Muscle of arm (tissue), 12 donors: ENCODE data around the gene KIAA0513. TPM values are rescaled to one million over a fixed set of nuclear protein-coding genes. Genes with fewer than 3 reads are reported as not detected.

Experiments used
- DNase-seq: peaks from one replicate; pipeline ENCODE4 v3.0.0-alpha.2; 2013
- polyA plus RNA-seq, 12 donors: library from polyadenylated mRNA; unstranded; fragments of 120-200 nt; gene quantifications; one replicate each; pipeline ENCODE4 v1.2.1, GENCODE V29; 2013; ENCODE audit not compliant: insufficient read length in 12 of 12

Gene KIAA0513
- polyA plus RNA-seq, 12 donors, result 1.7 to 5.6 (median 2.2) TPM; not detected in 1

DNA sequence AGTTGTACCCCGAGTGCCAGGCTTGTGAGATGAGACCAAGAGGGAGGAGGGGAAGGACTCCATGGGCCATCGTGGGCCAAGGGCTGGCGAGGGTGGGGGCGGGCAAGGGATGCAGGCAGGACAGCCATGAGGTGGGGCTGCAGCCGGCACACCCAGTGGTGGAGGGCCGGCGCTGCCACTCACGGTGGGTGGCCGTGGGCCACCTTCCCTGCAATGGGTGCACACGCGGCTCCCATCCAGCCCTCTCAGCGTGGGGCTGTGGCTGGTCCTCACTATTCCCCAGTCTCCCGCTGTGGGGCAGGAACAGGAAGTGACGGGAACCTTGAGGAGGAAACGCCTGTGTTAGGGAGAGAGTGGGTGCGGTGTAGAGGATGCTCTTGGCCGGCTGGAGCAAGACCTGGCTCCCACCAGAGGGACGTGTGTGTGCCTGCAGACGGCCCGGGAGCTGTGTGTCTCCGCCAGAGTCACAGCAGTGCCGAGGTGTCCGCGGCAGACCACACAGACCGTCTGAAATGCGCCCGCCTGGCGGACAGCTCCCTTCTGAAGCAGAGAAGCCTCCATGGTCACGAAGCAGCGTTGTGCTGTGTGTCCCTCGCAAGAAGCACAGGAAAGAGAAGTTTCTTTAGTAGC lies 61.1 kb downstream of the KIAA0513 start:
- DNase-seq, result no peak

DNA sequence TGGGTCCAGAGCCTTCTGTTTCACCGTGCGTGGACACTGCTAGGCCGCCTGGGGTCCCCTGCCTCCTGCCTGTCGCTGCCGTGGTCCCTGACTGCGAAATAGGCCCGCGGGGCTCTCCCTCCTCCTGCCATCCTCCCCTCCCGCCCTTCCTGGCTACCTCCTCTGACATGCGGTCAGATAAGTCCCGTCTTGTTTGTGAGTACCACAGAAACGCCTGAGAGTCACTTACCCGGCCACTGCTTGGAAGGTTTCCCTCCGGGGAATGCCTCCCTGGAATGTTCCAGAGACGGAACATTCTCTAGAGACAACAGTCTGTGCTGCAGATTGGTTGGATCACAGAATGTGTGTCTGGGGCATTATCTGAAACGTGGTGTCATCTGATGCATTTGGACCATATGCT lies 61.9 kb downstream of the KIAA0513 start:
- no peak for DNase-seq

DNA sequence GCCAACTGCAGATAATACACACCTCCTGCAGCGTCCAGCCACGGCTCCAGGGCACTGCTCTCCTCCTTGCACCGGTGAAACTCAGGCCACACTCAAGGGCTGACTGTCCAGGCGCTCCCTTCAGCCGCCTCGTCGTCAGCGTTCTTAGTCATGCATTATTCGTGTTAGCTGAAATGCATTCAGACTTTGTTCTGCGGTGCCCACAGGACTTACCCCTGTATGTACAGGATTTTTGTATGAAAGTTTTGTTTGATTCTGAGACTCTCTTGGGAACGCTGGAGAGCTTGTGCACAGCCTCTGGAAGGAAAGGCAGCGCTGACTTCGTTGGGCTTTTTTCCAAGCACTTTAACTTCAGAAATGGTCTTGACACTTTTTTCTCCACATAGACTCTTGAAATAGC lies 62.6 kb downstream of the KIAA0513 start:
- DNase-seq, result no peak

DNA sequence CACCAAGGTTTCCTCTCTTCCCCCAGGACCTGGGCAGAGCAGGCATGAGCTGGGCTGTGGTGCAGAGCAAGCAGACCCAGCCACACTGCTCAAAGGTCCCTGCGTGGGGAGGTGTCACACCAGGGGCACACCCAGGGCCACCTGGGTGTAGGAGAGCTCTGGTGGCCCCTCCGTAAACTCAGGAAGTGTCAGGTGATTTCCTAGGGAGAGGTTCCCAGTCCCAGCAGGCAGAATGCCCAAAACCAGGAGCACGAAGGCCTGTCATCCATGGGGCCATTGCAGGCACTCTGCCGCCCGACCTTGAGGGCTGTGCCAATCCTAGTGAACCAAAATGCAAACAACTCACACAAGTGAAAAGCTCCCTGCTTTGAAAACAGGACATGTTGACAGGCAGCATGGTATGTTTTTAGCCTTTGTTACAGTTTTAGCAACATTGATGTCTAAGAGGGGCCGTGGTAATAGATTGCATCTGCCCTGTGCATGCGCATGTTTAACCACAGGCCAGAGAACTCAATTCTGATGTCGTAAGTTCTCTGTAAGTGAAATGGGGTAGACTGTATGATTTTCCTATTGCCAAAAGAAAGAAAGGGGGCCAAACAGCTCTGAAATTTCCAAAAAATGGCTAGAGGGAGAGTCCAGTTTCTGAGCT lies 63.4 kb downstream of the KIAA0513 start:
- no peak for DNase-seq

DNA sequence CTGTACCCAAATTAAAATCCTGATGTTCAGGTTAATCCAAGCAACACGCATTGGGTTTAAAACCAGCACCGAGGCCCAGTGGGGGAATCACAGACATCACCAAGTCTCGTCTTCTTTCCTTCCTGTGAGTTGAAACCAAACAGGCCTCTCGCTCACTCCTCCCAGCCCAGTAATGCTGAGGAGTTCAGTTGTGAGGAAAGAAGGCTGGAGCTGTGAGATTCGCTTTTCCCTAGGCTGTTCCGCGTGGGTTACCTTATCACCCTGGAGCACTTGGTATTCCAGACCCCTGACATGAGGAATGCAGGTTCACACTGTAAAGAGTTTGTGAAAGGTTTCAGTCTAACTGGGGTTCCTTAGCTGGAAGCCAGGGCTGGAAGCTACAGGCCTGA lies 63.9 kb downstream of the KIAA0513 start:
- DNase-seq, result no peak

DNA sequence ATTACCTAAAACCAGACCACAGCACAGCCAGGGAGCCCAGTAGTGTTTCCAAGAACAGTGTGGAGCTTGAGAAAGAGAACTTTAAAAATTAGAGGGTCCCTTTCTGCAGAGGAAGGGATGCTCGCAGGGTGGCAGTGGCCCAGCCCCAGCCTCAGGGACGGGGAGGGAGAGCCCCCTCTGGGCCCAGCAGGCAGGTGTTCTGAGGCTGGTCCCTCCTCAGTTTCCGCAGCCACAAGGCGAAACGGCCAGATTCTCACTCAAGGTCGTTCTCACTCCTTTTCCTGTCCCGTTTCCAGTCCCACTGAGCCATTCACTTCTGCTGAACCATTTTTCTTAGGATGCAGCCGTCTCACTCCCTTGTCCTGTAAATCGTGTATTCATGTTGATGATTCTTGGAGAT lies 64.7 kb downstream of the KIAA0513 start:
- no peak for DNase-seq

DNA sequence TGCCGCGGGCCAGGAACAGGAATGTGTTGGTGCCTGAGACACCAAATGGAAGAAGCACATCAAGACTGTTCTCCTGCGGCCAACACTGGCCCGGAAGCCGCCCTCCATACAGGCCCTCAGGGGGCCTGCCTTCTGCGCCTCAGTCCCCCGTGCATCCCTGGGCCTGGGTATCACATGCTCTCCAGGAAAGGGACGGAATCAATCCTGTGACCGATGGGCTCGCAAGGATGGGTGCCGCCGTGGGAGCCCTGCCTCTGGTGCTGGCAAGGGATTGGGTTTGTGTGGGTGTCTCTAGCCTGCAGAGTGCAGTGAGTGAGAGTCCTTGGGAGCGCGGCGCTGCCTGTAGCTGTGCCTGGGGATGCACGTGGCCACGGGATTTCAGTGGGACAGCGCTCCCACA lies 65.3 kb downstream of the KIAA0513 start:
- DNase-seq, result no peak

DNA sequence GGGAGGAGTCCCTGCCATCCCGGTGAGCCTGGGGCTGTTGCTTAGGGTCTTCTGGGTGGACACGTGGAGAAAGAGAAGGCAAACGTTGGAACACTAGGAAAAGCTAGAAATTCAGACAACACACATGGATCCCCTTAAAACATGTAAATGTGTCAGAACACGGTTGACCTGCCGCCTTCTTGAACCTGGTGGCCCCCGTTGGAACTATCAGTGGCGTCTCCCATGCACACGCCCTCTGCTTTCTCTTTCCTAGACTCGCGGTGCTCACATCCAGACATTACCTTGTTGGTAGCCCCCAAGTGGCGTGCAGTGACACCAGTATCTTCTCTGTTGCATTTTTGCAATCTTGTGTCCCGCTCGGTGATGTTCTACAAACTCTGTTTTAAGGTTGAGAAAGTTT lies 66.1 kb downstream of the KIAA0513 start:
- DNase-seq, result no peak

DNA sequence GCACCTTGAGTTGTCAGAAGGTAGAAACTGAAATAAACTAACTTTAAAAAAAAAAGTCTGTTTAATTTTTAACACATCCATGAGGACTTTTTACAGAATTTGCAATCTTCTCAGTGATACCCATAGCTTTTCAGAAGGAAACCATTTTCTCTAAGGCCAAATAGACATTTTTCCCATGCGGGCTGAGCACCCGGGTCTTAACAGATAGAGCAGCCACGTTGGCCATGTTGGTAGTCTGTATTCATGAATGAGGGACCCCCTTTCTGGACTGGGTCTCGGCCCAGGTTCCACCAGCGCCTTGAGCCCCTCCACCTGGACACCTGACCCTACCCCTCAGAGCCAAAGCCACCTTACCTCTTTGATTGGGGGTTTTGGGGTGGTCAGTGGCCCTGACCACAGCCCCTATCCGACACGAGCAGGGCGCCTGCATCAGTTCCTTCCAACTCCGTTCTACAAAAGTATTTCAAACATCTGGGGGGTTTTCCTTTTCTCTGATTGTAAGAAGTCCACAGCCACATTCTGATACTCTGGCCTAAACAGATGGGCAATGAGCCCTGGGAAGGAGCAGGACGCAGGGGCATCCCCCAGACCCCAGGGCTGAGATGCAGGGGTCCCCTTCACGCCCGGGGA lies 66.7 kb downstream of the KIAA0513 start:
- no peak for DNase-seq

DNA sequence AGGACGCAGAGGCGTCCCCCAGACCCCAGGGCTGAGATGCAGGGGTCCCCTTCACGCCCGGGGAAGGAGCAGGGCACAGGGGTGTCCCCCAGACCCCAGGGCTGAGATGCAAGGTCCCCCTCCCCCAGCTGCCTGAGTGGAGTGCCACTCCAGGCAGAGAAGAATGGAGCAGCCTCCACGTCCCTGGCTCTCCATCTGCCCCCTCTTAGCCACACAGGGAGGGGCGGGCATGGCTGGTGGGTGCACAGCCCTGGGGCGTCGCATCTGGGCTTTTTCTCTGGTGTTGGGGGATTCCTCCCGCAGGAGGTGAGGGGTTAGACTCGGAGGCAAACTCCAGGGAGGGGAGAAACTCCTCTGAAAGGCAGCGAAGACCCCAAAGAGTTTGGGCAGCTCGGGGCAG lies 67.2 kb downstream of the KIAA0513 start:
- no peak for DNase-seq

DNA sequence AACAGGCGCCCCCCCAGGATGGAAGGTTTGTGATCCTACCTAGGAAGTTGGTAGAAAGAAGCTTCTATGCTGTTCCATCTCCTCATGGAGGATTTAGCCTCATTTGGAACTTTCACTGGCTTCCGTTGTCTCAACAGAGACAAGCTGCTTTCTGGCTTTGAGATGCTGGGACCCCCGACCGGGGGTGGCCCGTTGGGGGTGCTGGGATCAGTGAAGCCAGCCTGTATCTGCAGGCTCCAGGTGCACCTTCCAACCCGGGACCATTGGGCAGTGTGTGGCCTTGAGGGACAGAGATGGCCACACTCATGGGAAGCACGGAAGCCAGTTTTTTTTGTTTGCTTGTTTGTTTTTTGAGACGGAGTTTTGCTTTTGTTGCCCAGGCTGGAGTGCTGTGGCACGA lies 69.3 kb downstream of the KIAA0513 start:
- DNase-seq, result no peak

DNA sequence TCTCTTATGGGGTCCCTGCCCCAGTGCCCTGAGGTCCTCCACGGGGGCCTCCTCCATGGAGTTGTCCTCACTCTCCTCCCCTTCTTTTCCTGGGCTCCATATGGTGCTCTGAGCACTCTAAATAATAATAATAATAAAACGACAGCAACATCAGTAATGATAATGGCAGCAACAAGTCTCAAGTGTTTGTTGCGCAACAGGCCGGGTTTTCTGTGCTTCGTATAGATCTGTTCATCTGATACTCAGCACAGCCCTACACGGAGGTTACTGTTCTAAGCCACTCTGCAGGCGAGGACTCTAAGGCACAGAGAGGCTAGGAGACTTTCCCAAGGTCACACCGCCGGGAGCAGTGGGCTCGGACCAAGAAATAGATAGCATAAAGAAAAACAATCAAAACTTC lies 71.0 kb downstream of the KIAA0513 start:
- no peak for DNase-seq

DNA sequence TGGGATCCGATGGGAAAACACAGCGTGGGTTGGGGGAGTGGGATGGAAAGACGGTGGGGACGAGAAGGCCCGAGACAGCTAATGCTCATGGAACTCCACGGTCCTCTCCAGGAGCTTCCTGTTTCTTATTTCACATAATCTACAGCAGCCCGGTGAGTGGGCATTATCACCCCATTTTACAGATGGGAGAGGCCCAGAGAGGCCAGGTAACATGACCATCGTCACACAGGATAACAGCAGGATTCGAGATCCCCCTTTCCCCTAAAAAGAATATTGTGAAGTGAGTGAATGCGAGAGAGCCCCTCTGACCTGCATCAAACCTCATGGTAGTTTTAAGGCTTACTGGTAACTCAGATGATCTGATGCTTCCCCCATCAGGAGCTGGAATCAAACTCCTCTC lies 72.7 kb downstream of the KIAA0513 start:
- no peak for DNase-seq

DNA sequence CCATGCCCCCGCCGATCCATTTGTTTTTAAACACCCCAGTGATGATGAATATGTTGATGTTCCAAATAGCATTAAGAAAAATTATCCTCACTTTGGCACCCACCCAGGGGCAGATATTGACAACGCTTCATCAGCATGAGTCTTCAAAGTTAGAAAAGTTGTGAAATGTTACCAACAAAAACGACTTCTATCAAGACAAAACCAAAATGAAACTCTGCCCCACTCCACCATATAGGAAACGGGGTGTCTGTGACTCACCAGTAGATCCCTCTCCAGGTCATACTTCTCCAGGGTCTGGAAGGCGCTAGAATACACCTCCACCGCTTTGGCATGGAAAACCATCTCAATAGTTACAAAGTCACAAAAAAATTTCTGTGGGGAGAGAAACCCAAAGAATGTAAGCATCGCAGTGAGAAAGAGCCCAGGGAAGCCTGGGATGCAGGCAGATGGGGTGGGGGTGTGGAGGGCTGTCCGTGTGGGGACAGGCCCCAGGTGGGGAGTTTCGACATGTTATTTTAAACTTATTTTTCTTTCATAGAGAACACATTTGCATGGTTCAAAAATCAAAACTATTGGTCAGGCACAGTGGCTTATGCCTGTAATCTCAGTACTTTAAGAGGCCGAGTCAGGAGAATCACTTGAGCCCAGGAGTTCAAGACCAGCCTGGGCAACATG lies 74.5 kb downstream of the KIAA0513 start:
- DNase-seq, result no peak

DNA sequence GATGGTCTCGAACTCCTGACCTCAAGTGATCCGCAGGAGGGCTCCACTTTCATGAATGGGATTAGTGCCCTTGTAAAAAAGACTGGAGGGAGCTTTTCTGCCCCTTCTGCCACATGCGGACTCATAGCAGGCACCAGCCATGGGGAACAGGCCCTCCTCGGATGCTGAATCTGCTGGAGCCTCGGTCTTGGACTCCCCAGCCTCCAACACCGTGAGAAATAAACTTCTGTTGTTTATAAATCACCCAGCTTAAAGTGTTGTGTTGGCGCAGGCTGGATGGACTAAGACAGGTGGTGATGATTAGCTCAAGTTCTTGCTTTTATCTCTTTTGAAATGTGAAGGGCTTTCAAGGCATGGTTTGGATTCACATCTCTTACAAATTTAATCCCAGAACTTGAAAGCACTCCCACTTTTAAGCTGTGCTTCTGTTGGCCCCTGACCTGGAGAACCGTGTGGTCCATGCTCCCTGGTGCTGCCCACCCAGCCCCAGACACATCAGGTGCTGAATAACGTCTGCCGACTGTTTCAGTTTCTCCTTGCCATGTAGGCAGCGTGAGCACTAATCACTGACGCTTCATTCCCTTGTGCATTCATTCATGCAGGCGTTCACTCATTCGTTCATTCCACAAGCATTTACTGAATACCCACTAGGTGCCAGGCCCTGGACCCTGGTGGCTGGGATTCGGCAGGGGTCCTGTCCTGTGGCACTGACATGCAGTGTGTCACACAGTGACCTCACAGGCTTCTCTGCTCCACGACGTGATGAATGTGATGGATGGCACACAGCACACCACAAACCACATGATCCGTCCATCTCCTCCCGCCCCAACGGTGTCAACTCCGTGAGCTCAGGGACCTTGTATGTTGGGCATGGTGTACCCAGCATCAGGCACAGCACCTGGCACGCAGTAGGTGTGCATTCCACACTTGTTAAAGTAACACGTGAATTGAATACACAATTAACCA lies 75.8 kb downstream of the KIAA0513 start:
- DNase-seq, result no peak

DNA sequence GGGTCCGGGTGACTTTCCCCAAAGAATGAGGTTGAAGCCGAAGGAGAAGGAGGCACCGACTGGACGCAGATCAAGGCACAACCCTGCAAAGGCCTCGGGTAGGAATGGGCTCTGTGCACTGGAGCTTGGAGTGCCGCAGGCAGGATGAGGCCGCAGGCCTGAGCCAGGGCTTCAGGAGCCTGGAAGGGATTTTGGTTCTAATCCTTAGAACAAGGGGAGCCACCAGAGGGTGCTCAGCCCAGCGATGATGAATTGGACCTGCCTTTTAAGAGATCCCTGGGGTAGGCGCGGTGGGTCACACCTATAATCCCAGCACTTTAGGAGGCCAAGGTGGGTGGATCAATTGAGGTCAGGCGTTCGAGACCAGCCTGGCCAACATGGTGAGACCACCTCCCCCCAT lies 76.6 kb downstream of the KIAA0513 start:
- DNase-seq, result no peak

DNA sequence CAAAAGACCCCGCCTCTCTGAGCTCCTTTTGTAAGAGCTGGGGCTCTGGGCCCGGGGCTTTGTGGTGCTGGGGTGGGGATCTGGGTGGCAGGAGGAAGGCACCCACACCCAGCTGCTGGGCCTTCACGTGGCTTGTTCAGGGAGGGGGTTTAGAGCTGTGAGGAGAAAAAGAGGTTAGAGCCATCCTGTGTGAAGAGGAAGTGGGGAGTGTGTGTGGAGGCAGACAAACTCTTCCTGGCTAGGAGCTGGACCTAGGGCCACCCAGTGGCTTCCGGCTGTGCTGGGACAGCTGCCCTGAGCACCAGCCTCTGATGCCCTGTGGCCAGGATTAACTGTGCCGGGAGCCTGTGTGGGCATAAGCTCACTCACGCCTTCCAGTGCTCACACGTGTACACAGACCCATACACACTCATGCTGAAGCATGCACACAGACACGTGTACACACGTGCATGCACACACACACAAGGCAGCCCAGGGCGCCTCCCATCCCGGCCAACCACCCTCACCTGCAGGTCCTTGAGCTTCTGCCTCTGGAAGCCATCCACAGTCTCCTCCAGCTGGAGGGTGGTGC lies 77.3 kb downstream of the KIAA0513 start:
- DNase-seq, result no peak

DNA sequence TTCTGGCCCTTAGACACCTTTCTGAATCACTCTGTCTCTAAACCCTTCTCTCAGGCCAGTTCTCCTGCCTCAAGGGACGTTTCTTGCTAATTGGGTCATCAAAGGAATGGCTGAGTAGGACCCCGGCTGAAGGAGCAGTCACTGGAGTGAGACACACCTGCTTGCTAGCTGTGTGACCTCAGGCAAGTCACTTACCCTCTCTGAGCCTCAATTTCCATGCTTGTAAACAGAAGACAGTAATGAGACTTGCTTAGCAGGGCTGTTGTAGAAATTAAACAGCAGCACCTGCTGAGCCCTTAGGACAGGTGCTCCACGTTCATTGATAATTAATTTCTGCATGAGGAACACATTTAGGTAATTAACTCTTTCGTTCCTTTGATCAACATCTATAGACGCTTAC lies 77.9 kb downstream of the KIAA0513 start:
- no peak for DNase-seq

DNA sequence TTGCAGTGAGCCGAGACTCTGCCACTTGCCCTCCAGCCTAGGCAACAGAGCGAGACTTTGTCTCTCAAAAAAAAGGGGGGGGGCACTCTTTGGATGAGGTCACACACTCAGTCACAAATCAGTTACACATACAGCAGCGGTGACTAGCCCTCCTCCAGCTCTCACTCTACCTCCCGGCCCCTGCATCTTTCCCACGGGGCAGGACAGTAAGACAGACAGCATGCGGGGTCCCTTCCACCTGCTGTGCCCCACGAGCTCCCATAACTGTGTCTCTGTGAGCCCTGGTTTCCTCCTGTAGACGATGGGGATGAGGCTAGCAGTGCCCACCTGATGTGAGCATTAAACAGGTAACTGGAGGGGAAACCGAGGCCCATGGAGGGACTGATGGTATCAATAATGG lies 79.5 kb downstream of the KIAA0513 start:
- no peak for DNase-seq

DNA sequence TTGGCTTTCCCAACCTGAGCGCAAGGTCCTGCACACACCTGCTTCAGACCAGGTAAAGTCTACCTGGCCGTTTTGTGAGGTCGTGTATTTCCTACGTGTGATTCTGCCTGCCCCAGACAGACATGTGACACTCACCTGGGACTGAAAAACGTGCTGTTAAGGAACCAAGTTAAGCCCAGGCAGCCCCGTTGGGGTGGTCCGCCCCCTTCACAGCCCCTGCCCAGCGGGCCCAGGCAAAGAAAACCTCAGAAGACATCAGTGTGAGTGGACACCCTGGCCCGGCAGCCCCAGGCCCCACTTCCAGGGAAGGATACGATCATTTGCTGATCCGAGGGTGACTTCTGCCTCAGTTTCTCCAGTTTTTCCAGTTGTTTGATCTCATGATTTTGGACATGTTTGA lies 79.9 kb downstream of the KIAA0513 start:
- no peak for DNase-seq

DNA sequence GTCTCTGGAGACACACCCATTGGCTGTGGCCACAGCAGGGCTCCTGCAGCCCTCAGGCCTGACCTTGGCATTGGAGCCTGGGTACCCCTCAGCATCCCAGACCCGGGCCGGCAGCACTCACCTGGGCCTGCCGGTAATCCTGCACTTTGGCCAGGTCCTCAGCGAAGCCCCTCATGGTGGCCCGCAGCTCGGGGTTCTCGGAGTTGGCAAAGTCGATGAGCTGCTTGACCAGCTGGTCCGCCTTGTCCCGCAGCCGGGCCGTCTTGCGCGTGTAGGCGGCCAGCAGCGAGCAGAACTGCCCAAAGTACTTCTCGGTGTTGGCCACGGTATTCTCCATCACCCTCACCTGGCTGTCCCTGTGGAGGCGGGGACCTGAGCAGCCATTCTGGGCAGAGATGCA lies 82.5 kb downstream of the KIAA0513 start:
- no peak for DNase-seq

DNA sequence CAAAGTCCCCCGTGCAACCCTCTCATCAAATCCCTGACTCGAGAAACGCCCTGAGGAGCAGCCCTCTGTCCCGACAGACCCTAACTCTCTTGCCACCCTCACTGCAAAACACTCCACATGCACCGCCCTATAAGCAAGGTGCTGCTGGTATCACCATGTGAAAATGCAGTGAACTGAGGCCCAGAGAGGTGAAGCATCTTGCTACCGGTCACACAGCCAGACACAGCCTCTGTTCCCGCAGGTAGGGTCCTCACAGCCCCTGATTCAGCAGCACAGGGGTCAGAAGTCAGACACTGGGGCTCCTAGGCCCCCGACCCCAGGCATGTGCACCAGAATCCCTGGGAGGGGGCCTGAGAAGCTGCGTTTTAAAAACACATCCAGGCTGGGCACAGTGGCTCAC lies 83.6 kb downstream of the KIAA0513 start:
- no peak for DNase-seq
